Endothelial cell of umbilical vein (primary cell): ENCODE measurements around the gene NEURL2. TPM values are rescaled to one million over a fixed set of nuclear protein-coding genes. Genes with fewer than 3 reads are reported as not detected.

Experiments
- BruUV-seq: library from RNA; stranded (reverse); fragments of 400-500 nt; replicated peaks from 2 replicates; lab custom pipeline; 2021; lab: Mats Ljungman, UMichigan
- CTCF ChIA-PET: fragments of 300-600, 350-600 bp; sonication (Branson Sonifier 250); formaldehyde crosslinking; loops from one replicate; lab custom pipeline; 2021; ENCODE audit warnings: antibody characterized with exemption, inconsistent platforms; lab: Charles Lee
- POLR2A ChIA-PET: fragments of 300-600, 350-600 bp; sonication (Branson Sonifier 250); formaldehyde crosslinking; loops from one replicate; lab custom pipeline; 2021; ENCODE audit warnings: antibody characterized with exemption, inconsistent platforms; lab: Charles Lee
- DNase-seq: peaks from one replicate; pipeline ENCODE4 v3.0.0-alpha.2; 2011; ENCODE audit warnings: low read depth, low spot score
- FAIRE-seq: peaks from 2 replicates; lab custom pipeline; 2011; peaks lifted over from hg19 to GRCh38; lab: Jason Lieb, UNC
- H2AFZ ChIP-seq: 2 replicates; pipeline ENCODE4 v1.6.0; 2012; ENCODE audit warnings: low read depth, low read length, control low read depth, inconsistent platforms
- H3K27ac ChIP-seq: 2 replicates; pipeline ENCODE4 v1.5.1; 2011; ENCODE audit warnings: low read depth, mild to moderate bottlenecking, control low read depth, low read length, moderate library complexity; ENCODE audit not compliant: insufficient read depth
- H3K27me3 ChIP-seq, 2 experiments: 2 replicates each; pipeline versions ENCODE4 v1.6.0 to v1.6.1; 2011; ENCODE audit warnings: low read length in 2 of 2, mixed read lengths in 1 of 2; ENCODE audit not compliant: control insufficient read depth in 2 of 2, insufficient read depth in 2 of 2
- H3K36me3 ChIP-seq, 2 experiments: 2 replicates in 1 of 2; 3 replicates in 1 of 2; pipeline ENCODE4 v1.5.1; 2011; ENCODE audit warnings: low read length in 2 of 2, mild to moderate bottlenecking in 1 of 2, moderate library complexity in 1 of 2; ENCODE audit not compliant: control insufficient read depth in 2 of 2, insufficient read depth in 2 of 2; ENCODE audit errors: extremely low read depth in 1 of 2
- H3K4me1 ChIP-seq: 3 replicates; pipeline ENCODE4 v1.5.1; 2011; ENCODE audit warnings: mild to moderate bottlenecking, low read length; ENCODE audit not compliant: control insufficient read depth, insufficient read depth; ENCODE audit errors: extremely low read depth
- H3K4me2 ChIP-seq: 2 replicates; pipeline ENCODE4 v1.6.1; 2011; ENCODE audit warnings: low read length, control low read depth, mixed read lengths; ENCODE audit not compliant: insufficient read depth
- H3K4me3 ChIP-seq, 3 experiments: fragments of 200-600 bp in 1 of 3; sonication (generic), shearing (Covaris generic) in 1 of 3; replicated peaks in 1 of 3; 2 replicates each; pipeline ENCODE4 v1.5.1; 2011 to 2016; ENCODE audit warnings: control low read depth in 3 of 3, low read length in 3 of 3, mild to moderate bottlenecking in 2 of 3, inconsistent platforms in 1 of 3, low read depth in 1 of 3, moderate library complexity in 1 of 3; ENCODE audit not compliant: insufficient read depth in 1 of 3
- H3K79me2 ChIP-seq: 2 replicates; pipeline ENCODE4 v1.6.0; 2012; ENCODE audit warnings: low read length, inconsistent platforms; ENCODE audit not compliant: control insufficient read depth, insufficient read depth
- H3K9ac ChIP-seq: replicated peaks from 2 replicates; pipeline ENCODE3; 2011; ENCODE audit warnings: low read length, control low read depth; ENCODE audit not compliant: insufficient read depth; ENCODE audit errors: extremely low read depth
- H3K9me1 ChIP-seq: replicated peaks from 3 replicates; pipeline ENCODE4 v1.6.0; 2011; ENCODE audit warnings: mild to moderate bottlenecking, low read length; ENCODE audit not compliant: control insufficient read depth, insufficient read depth; ENCODE audit errors: extremely low read depth
- H3K9me3 ChIP-seq: replicated peaks from 2 replicates; pipeline ENCODE4 v1.5.1; 2012; ENCODE audit warnings: low read length, inconsistent platforms; ENCODE audit not compliant: control insufficient read depth, insufficient read depth
- H4K20me1 ChIP-seq: replicated peaks from 2 replicates; pipeline ENCODE3; 2011; ENCODE audit warnings: mild to moderate bottlenecking, low read length; ENCODE audit not compliant: control insufficient read depth, insufficient read depth; ENCODE audit errors: extremely low read depth
- CTCF ChIP-seq, 2 donors: IDR thresholded peaks; 1 replicate in 1 of 2; 2 replicates in 1 of 2; pipeline ENCODE4 v1.5.1; 2011; ENCODE audit warnings: low read length in 2 of 2, mild to moderate bottlenecking in 2 of 2, moderate library complexity in 2 of 2, control low read depth in 1 of 2, inconsistent platforms in 1 of 2, low read depth in 1 of 2; ENCODE audit not compliant: insufficient read depth in 1 of 2; ENCODE audit errors: extremely low read depth in 1 of 2
- EZH2 ChIP-seq: IDR thresholded peaks from 2 replicates; pipeline ENCODE4 v1.6.1; 2012; ENCODE audit warnings: borderline replicate concordance, low read depth, mild to moderate bottlenecking, moderate library complexity, low read length, inconsistent platforms; ENCODE audit not compliant: severe bottlenecking
- FOS ChIP-seq: IDR thresholded peaks from 2 replicates; pipeline ENCODE4 v1.6.1; 2011; ENCODE audit warnings: mild to moderate bottlenecking, low read length, moderate library complexity, borderline replicate concordance; ENCODE audit not compliant: insufficient read depth
- GATA2 ChIP-seq: IDR thresholded peaks from 2 replicates; pipeline ENCODE4 v1.7.0; 2011; ENCODE audit warnings: low read depth, mild to moderate bottlenecking, moderate library complexity, mixed read lengths, low read length; ENCODE audit not compliant: insufficient read length, insufficient read depth
- JUN ChIP-seq: IDR thresholded peaks from 2 replicates; pipeline ENCODE4 v1.6.1; 2011; ENCODE audit warnings: borderline replicate concordance, low read depth; ENCODE audit not compliant: insufficient read length, insufficient read depth
- MAX ChIP-seq: IDR thresholded peaks from 2 replicates; pipeline ENCODE4 v1.6.1; 2011; ENCODE audit not compliant: insufficient read depth, insufficient read length
- MYC ChIP-seq: IDR thresholded peaks from one replicate; pipeline ENCODE4 v1.6.1; 2011; ENCODE audit warnings: mild to moderate bottlenecking, low read depth, low read length
- POLR2A ChIP-seq: IDR thresholded peaks from 2 replicates; pipeline ENCODE4 v1.6.1; 2012; ENCODE audit warnings: low read depth, mild to moderate bottlenecking, control low read depth, low read length
- POLR2AphosphoS5 ChIP-seq: IDR thresholded peaks from 2 replicates; pipeline ENCODE4 v1.6.1; 2012; ENCODE audit warnings: low read depth, mild to moderate bottlenecking, control low read depth, low read length, moderate library complexity; ENCODE audit not compliant: insufficient read depth
- dilution Hi-C: fragments of 300-500 bp; cut with MboI; formaldehyde crosslinking; loops from one replicate; pipeline ENCODE4 v1.15.0; 2019; ENCODE audit warnings: low sequenced_read_pairs; ENCODE audit not compliant: extremely low pct_ligation_motif_present
- intact Hi-C: fragments of 100-400 bp; cut with micrococcal nuclease; formaldehyde crosslinking; loops from one replicate; pipeline ENCODE4 v1.10.0; 2022
- polyA plus RNA-seq, 4 experiments: library from polyadenylated mRNA; depleted of rRNA in 3 of 4; stranded (reverse) in 3 of 4; unstranded in 1 of 4; fragments of >200 nt; gene quantifications; 2 replicates each; pipeline versions ENCODE4 v1.2.1 to v1.2.3, GENCODE V29; 2011 to 2012; ENCODE audit warnings: missing spikeins in 1 of 4
- total RNA-seq: library from RNA; stranded (reverse); gene quantifications from 2 replicates; pipeline ENCODE4 v1.2.3, GENCODE V29; 2021

The NEURL2 gene
- total and polyA plus RNA-seq, 2 donors (not counting 3 experiments of a cell fraction or from before 2014, with no cell fraction given) = 2.8 to 5.4 TPM

- dilution Hi-C loops (no loop called here), intact Hi-C loops (no loop called here)
- no TSS peak for BruUV-seq
- Histone ChIP-seq H3K27me3 (no peaks in the 10 kb centered on the region), H3K9ac (no peak overlapping the region), H4K20me1 (no peaks in the 10 kb centered on the region), H3K36me3 (peaks cover 4 to 28% of the 10 kb centered on the region in 2 experiments), H3K9me3 (no peaks in the 10 kb centered on the region), H3K27ac (no peak overlapping the region), H2AFZ (no peak overlapping the region), H3K79me2 (no peaks in the 10 kb centered on the region), H3K4me3 (no peak overlapping the region), H3K9me1 (no peaks in the 10 kb centered on the region), H3K4me1 (peaks cover 22% of the 10 kb centered on the region), H3K4me2 (no peak overlapping the region)
- FAIRE-seq = no peak
- ChIA-PET CTCF (no interaction called here), POLR2A (no interaction called here)
- TF ChIP-seq GATA2 = no peak
- no peak for TF ChIP-seq EZH2
- TF ChIP-seq FOS = no peak
- no peak for TF ChIP-seq CTCF (IDR thresholded peaks at IDR 0.05; ENCODE audit: extremely low read depth in 1 of 2, insufficient read depth in 1 of 2, low read depth in 1 of 2, low read length in 2 of 2)
- no peak for TF ChIP-seq MYC
- TF ChIP-seq POLR2AphosphoS5 = no peak
- no peak for TF ChIP-seq JUN
- no peak for TF ChIP-seq MAX
- no peak for TF ChIP-seq POLR2A
- no peak for DNase-seq
Measured at GRCh38 chr20:45893831-45894230, 2.8 kb upstream of the NEURL2 start.
